WERI-Rb-1 (cell line): Measurements from ENCODE around the gene TPRN.

Experiments used
- DNase-seq: peaks from one replicate; pipeline ENCODE4 v3.0.0-alpha.2; 2020
- H3K27ac ChIP-seq: fragments of 250-450 bp; sonication (Bioruptor Pico); 2 replicates; pipeline ENCODE4 v1.5.1; 2020; ENCODE audit warnings: mild to moderate bottlenecking, moderate library complexity
- H3K27me3 ChIP-seq: fragments of 250-450 bp; sonication (Bioruptor Pico); 2 replicates; pipeline ENCODE4 v1.5.1; 2021; ENCODE audit warnings: mild to moderate bottlenecking, low read depth, moderate library complexity; ENCODE audit not compliant: insufficient read depth, severe bottlenecking
- H3K36me3 ChIP-seq: fragments of 250-450 bp; sonication (Bioruptor Pico); 2 replicates; pipeline ENCODE4 v1.5.1; 2020; ENCODE audit warnings: mild to moderate bottlenecking, moderate library complexity
- H3K4me3 ChIP-seq: 2 replicates; pipeline ENCODE4 v1.5.1; 2011; ENCODE audit warnings: low read depth, mild to moderate bottlenecking, control low read depth, low read length
- H3K9me3 ChIP-seq: fragments of 250-450 bp; sonication (Bioruptor Pico); 2 replicates; pipeline ENCODE4 v1.5.1; 2021; ENCODE audit warnings: mild to moderate bottlenecking, moderate library complexity; ENCODE audit not compliant: severe bottlenecking
- TF ChIP-seq, protein P1 (sequence below): IDR thresholded peaks from 2 replicates; pipeline ENCODE4 v1.5.1; 2011; ENCODE audit warnings: low read depth, mild to moderate bottlenecking, control low read depth, inconsistent platforms, low read length

The TPRN gene

DNA sequence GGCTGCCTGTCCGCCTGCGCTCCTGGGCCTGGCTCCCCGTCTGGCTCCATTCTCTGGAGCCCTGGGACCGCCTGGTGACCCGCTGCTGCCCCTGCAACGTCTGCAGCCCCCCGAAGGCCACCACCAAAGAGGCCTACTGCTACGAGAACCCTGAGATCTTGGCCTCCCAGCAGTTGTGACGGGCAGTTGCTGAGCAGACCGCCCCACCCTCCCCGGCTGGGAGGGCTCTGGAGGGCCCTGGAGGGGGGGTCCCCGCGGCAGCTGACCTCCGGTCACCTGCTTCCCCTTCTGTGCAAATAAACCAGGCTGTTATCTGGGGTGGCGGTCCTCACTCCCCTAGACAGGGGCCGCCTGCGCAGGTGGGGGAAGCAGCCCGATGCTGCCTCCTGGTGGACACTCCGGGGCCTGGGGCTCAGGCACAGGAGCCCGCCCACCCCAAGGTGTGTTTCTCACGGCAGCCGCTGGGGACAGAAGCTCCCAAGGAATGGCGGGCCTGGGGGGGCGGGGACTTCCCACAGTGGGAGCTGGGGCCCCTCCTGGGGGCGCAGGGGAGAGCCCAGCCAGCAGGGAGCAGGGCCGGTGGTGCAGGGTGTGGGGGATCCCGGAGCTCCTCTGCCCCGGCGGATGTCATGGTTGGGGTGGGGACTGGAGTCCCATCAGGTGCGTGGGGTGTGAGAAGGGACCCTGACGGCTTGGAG, 35.8 kb upstream of the TPRN start:
- Histone ChIP-seq H3K4me3 (peak overlapping the region; percentile 32), H3K27ac (peak overlapping the region; percentile 56)
- peak; percentile 83 for DNase-seq

GRCh38 chr9:137235424-137236237, 35.1 kb upstream of the TPRN start:
- no peaks in the 10 kb centered on the region for H3K27me3 ChIP-seq
- no peak overlapping the region for H3K27ac ChIP-seq
- TF ChIP-seq, protein P1, sequence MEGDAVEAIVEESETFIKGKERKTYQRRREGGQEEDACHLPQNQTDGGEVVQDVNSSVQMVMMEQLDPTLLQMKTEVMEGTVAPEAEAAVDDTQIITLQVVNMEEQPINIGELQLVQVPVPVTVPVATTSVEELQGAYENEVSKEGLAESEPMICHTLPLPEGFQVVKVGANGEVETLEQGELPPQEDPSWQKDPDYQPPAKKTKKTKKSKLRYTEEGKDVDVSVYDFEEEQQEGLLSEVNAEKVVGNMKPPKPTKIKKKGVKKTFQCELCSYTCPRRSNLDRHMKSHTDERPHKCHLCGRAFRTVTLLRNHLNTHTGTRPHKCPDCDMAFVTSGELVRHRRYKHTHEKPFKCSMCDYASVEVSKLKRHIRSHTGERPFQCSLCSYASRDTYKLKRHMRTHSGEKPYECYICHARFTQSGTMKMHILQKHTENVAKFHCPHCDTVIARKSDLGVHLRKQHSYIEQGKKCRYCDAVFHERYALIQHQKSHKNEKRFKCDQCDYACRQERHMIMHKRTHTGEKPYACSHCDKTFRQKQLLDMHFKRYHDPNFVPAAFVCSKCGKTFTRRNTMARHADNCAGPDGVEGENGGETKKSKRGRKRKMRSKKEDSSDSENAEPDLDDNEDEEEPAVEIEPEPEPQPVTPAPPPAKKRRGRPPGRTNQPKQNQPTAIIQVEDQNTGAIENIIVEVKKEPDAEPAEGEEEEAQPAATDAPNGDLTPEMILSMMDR = peak; percentile 0; the same call in 1 of the 2 replicates
- no peaks in the 10 kb centered on the region for H3K36me3 ChIP-seq
- H3K9me3 ChIP-seq = no peaks in the 10 kb centered on the region
- DNase-seq = no peak
- peak overlapping the region; percentile 32; the same call in 1 of the 2 replicates for H3K4me3 ChIP-seq

More for the DNA sequence above, 35.8 kb upstream of the TPRN start:
- no peaks in the 10 kb centered on the region for H3K9me3 ChIP-seq
- H3K36me3 ChIP-seq = no peaks in the 10 kb centered on the region
- TF ChIP-seq, protein P1 = peak; percentile 76
- H3K27me3 ChIP-seq = no peaks in the 10 kb centered on the region

GRCh38 chr9:137234758-137235423, 34.4 kb upstream of the TPRN start:
- no peaks in the 10 kb centered on the region for H3K9me3 ChIP-seq
- H3K4me3 ChIP-seq = no peak overlapping the region
- no peak for DNase-seq
- H3K27me3 ChIP-seq = no peaks in the 10 kb centered on the region
- H3K27ac ChIP-seq = no peak overlapping the region
- TF ChIP-seq, protein P1 = no peak
- H3K36me3 ChIP-seq = no peaks in the 10 kb centered on the region

DNA sequence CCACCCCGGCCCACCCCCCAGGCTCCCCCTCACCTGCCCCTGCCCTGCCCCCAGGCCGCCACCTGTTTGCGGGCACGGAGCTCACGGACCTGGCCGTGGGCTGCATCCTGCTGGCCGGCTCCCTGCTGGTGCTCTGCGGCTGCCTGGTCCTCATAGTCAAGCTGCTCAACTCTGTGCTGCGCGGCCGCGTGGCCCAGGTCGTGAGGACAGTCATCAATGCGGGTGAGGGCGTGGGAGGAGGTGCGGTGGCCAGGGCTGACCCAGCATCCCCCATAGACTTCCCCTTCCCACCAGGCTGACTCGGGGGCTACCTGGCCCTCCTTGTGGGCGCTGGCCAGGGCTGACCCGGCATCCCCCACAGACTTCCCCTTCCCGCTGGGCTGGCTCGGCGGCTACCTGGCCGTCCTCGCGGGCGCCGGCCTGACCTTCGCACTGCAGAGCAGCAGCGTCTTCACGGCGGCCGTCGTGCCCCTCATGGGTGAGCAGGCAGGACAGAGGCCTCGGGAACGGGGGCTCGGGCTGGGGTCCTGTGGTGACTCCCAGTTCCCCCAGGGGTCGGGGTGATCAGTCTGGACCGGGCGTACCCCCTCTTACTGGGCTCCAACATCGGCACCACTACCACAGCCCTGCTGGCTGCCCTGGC, 33.6 kb upstream of the TPRN start:
- TF ChIP-seq, protein P1 = no peak
- no peaks in the 10 kb centered on the region for H3K27me3 ChIP-seq
- H3K36me3 ChIP-seq = no peaks in the 10 kb centered on the region
- DNase-seq = no peak
- no peaks in the 10 kb centered on the region for H3K9me3 ChIP-seq
- no peak overlapping the region for H3K27ac ChIP-seq
- H3K4me3 ChIP-seq = no peak overlapping the region

GRCh38 chr9:137233143-137233980, 32.8 kb upstream of the TPRN start:
- no peaks in the 10 kb centered on the region for H3K27me3 ChIP-seq
- H3K9me3 ChIP-seq = no peaks in the 10 kb centered on the region
- H3K36me3 ChIP-seq = no peaks in the 10 kb centered on the region
- H3K4me3 ChIP-seq = no peak overlapping the region
- no peak for DNase-seq
- TF ChIP-seq, protein P1 = no peak
- H3K27ac ChIP-seq = no peak overlapping the region
